Panc1 (cell line): ENCODE measurements around the gene SLC25A10. TPM values are rescaled to one million over a fixed set of nuclear protein-coding genes. Genes with fewer than 3 reads are reported as not detected.

Experiments
- ATAC-seq: fragments of 200-7000 bp; cut with Tn5 transposase; 2 replicates; pipeline ENCODE4 v1.9.1; 2020; ENCODE audit warnings: mild to moderate bottlenecking, moderate library complexity
- BruUV-seq: library from RNA; stranded (reverse); fragments of 400-500 nt; replicated peaks from 2 replicates; lab custom pipeline; 2021; lab: Mats Ljungman, UMichigan
- CTCF ChIA-PET: fragments of 300-600 bp; sonication (Branson Sonifier 250); formaldehyde crosslinking; loops from one replicate; lab custom pipeline; 2022; ENCODE audit warnings: antibody characterized with exemption; lab: Charles Lee
- POLR2A ChIA-PET: fragments of 300-600 bp; sonication (Branson Sonifier 250); formaldehyde crosslinking; loops from one replicate; lab custom pipeline; 2022; ENCODE audit warnings: antibody characterized with exemption; lab: Charles Lee
- DNase-seq: peaks from one replicate; pipeline ENCODE4 v3.0.0-alpha.2; 2010; ENCODE audit warnings: low read depth, low spot score
- H3K27ac ChIP-seq: 2 replicates; pipeline ENCODE4 v1.5.1; 2011; ENCODE audit warnings: mild to moderate bottlenecking, low read length, inconsistent platforms
- H3K27me3 ChIP-seq: fragments of 200-500 bp; sonication (Bioruptor generic); 2 replicates; pipeline ENCODE4 v1.6.0; 2014; ENCODE audit warnings: low read length, inconsistent platforms; ENCODE audit not compliant: control insufficient read depth, insufficient read depth
- H3K36me3 ChIP-seq: fragments of 200-500 bp; sonication (Bioruptor generic); 2 replicates; pipeline ENCODE4 v1.5.1; 2014; ENCODE audit warnings: inconsistent platforms, mild to moderate bottlenecking, low read length, moderate library complexity; ENCODE audit not compliant: control insufficient read depth, insufficient read depth
- H3K4me1 ChIP-seq: 2 replicates; pipeline ENCODE4 v1.5.1; 2011; ENCODE audit warnings: inconsistent platforms, mild to moderate bottlenecking, low read length, moderate library complexity; ENCODE audit not compliant: control insufficient read depth, insufficient read depth
- H3K4me3 ChIP-seq, 2 experiments: 2 replicates each; pipeline ENCODE4 v1.5.1; 2011 to 2012; ENCODE audit warnings: low read depth in 2 of 2, low read length in 2 of 2, mild to moderate bottlenecking in 2 of 2, inconsistent platforms in 1 of 2, moderate library complexity in 1 of 2
- H3K9me3 ChIP-seq: fragments of 200-500 bp; sonication (Bioruptor generic); 2 replicates; pipeline ENCODE4 v1.5.1; 2014; ENCODE audit warnings: low read depth, mild to moderate bottlenecking, inconsistent platforms, low read length, moderate library complexity; ENCODE audit not compliant: control insufficient read depth, insufficient read depth
- POLR2AphosphoS5 ChIP-seq: IDR thresholded peaks from 2 replicates; pipeline ENCODE4 v1.6.1; 2012; ENCODE audit warnings: mild to moderate bottlenecking, low read depth, low read length, moderate library complexity
- SIN3A ChIP-seq: IDR thresholded peaks from 2 replicates; pipeline ENCODE4 v1.6.1; 2012; ENCODE audit warnings: low read depth, mild to moderate bottlenecking, low read length, moderate library complexity, borderline replicate concordance; ENCODE audit not compliant: insufficient read depth
- TCF7L2 ChIP-seq: IDR thresholded peaks from 2 replicates; pipeline ENCODE4 v1.6.1; 2011; ENCODE audit warnings: mild to moderate bottlenecking, low read depth, low read length, inconsistent platforms
- in situ Hi-C: cut with HindIII; loops from 2 replicates; pipeline ENCODE4 v1.10.0; 2016; ENCODE audit warnings: low sequenced_read_pairs, low pct_unique_long_range_greater_than_20kb
- intact Hi-C: fragments of 100-400 bp; cut with micrococcal nuclease; formaldehyde crosslinking; loops from one replicate; pipeline ENCODE4 v1.10.0; 2022; ENCODE audit not compliant: unreplicated experiment
- total RNA-seq: library from RNA; stranded (reverse); gene quantifications from one replicate; pipeline ENCODE4 v1.2.1, GENCODE V29; 2021; ENCODE audit not compliant: unreplicated experiment
- TF ChIP-seq, protein P1 (sequence below), 2 experiments: IDR thresholded peaks; 2 replicates each; pipeline ENCODE4 v1.6.1; 2011 to 2012; ENCODE audit warnings: low read depth in 2 of 2, control low read depth in 1 of 2, low read length in 1 of 2, mild to moderate bottlenecking in 1 of 2, moderate library complexity in 1 of 2; ENCODE audit not compliant: insufficient read depth in 1 of 2
- TF ChIP-seq, protein P2 (sequence below): fragments of 450-650 bp; IDR thresholded peaks from 2 replicates; pipeline ENCODE4 v1.5.1; 2017; ENCODE audit warnings: mild to moderate bottlenecking

SLC25A10 gene
- total RNA-seq, 1 experiment from 2014 or later = 81.2 TPM

DNA sequence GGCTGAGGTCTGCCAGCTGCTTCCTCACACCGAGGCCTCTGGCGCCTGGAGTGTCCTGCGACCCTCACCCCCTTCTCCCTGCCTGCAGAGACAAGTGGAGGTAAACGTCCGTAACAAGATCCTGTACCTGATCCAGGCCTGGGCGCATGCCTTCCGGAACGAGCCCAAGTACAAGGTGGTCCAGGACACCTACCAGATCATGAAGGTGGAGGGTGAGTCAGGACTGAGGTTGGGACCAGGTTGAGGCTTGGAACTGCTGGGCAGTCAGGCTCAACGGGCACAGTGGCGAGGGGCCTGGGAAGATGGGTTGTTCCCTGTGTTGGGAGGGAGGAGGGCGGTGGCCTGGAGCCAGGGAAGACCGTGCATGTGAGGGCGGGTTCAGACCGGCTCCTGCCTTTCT, 23.5 kb upstream of the SLC25A10 start:
- H3K27me3 ChIP-seq = no peaks in the 10 kb centered on the region
- TF ChIP-seq, protein P1, sequence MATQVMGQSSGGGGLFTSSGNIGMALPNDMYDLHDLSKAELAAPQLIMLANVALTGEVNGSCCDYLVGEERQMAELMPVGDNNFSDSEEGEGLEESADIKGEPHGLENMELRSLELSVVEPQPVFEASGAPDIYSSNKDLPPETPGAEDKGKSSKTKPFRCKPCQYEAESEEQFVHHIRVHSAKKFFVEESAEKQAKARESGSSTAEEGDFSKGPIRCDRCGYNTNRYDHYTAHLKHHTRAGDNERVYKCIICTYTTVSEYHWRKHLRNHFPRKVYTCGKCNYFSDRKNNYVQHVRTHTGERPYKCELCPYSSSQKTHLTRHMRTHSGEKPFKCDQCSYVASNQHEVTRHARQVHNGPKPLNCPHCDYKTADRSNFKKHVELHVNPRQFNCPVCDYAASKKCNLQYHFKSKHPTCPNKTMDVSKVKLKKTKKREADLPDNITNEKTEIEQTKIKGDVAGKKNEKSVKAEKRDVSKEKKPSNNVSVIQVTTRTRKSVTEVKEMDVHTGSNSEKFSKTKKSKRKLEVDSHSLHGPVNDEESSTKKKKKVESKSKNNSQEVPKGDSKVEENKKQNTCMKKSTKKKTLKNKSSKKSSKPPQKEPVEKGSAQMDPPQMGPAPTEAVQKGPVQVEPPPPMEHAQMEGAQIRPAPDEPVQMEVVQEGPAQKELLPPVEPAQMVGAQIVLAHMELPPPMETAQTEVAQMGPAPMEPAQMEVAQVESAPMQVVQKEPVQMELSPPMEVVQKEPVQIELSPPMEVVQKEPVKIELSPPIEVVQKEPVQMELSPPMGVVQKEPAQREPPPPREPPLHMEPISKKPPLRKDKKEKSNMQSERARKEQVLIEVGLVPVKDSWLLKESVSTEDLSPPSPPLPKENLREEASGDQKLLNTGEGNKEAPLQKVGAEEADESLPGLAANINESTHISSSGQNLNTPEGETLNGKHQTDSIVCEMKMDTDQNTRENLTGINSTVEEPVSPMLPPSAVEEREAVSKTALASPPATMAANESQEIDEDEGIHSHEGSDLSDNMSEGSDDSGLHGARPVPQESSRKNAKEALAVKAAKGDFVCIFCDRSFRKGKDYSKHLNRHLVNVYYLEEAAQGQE (IDR thresholded peaks at IDR 0.05; ENCODE audit: insufficient read depth in 1 of 2, low read depth in 2 of 2, low read length in 1 of 2) = no peak
- TF ChIP-seq TCF7L2 (no peak), POLR2AphosphoS5 (no peak)
- intact Hi-C loops = no loop called here
- ChIA-PET CTCF (no interaction called here), POLR2A (no interaction called here)
- DNase-seq (no peak), ATAC-seq (no peak)
- in situ Hi-C loops = no loop called here
- H3K36me3 ChIP-seq = peaks cover 18% of the 10 kb centered on the region; the same call in 1 of the 2 replicates
- no peaks in the 10 kb centered on the region for H3K9me3 ChIP-seq
- no peak overlapping the region for H3K4me3 ChIP-seq
- no peak overlapping the region for H3K27ac ChIP-seq
- BruUV-seq = no TSS peak
- H3K4me1 ChIP-seq = peaks cover 11% of the 10 kb centered on the region

DNA sequence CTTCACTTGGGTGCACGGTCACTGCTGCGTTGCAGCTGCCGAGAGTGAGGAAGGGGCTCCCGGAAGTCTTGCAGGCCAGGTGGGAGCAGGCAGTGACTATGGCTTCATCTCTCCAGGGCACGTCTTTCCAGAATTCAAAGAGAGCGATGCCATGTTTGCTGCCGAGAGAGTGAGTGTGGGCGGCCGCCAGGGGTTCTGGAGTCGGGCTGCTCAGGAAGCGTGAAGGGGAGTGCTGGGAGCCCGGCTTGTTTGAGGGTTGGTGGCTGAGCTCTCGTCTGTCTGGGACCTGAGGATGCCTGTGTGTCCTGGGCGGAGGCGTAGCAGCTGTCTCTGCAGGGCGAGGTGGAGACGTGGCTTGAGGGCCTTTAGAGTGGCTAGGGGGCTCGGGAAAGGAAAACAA, 22.0 kb upstream of the SLC25A10 start:
- ATAC-seq (no peak), DNase-seq (no peak)
- ChIA-PET CTCF (no interaction called here), POLR2A (no interaction called here)
- in situ Hi-C loops = no loop called here
- Histone ChIP-seq H3K27ac (no peak overlapping the region), H3K9me3 (no peaks in the 10 kb centered on the region), H3K36me3 (peaks cover 14% of the 10 kb centered on the region; the same call in 1 of the 2 replicates), H3K27me3 (no peaks in the 10 kb centered on the region), H3K4me1 (peaks cover 7% of the 10 kb centered on the region), H3K4me3 (no peak overlapping the region)
- intact Hi-C loops = no loop called here
- no peak for TF ChIP-seq SIN3A
- TF ChIP-seq, protein P2, sequence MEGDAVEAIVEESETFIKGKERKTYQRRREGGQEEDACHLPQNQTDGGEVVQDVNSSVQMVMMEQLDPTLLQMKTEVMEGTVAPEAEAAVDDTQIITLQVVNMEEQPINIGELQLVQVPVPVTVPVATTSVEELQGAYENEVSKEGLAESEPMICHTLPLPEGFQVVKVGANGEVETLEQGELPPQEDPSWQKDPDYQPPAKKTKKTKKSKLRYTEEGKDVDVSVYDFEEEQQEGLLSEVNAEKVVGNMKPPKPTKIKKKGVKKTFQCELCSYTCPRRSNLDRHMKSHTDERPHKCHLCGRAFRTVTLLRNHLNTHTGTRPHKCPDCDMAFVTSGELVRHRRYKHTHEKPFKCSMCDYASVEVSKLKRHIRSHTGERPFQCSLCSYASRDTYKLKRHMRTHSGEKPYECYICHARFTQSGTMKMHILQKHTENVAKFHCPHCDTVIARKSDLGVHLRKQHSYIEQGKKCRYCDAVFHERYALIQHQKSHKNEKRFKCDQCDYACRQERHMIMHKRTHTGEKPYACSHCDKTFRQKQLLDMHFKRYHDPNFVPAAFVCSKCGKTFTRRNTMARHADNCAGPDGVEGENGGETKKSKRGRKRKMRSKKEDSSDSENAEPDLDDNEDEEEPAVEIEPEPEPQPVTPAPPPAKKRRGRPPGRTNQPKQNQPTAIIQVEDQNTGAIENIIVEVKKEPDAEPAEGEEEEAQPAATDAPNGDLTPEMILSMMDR = no peak
- TF ChIP-seq, protein P1 (IDR thresholded peaks at IDR 0.05; ENCODE audit: insufficient read depth in 1 of 2, low read depth in 2 of 2, low read length in 1 of 2) = no peak
- no peak for TF ChIP-seq TCF7L2
- no peak for TF ChIP-seq POLR2AphosphoS5
- no TSS peak for BruUV-seq
